Astrocyte (in vitro differentiated cells and primary cell): Measurements from ENCODE around the gene PIGN. TPM values are rescaled to one million over a fixed set of nuclear protein-coding genes. Genes with fewer than 3 reads are reported as not detected.

Source experiments
- DNase-seq: peaks from one replicate; pipeline ENCODE4 v3.0.0-alpha.2; 2010; ENCODE audit warnings: low read depth
- FAIRE-seq: peaks from 2 replicates; lab custom pipeline; 2011; peaks lifted over from hg19 to GRCh38; lab: Jason Lieb, UNC
- H2AFZ ChIP-seq: 2 replicates; pipeline ENCODE4 v1.6.0; 2012; ENCODE audit warnings: low read depth, low read length, inconsistent platforms
- H3K27ac ChIP-seq: 2 replicates; pipeline ENCODE4 v1.5.1; 2011; ENCODE audit warnings: low read depth, low read length, inconsistent platforms
- H3K27me3 ChIP-seq: 2 replicates; pipeline ENCODE4 v1.6.0; 2011; ENCODE audit warnings: low read length, inconsistent platforms; ENCODE audit not compliant: insufficient read depth
- H3K36me3 ChIP-seq: 2 replicates; pipeline ENCODE4 v1.5.1; 2011; ENCODE audit warnings: low read length, inconsistent platforms; ENCODE audit not compliant: insufficient read depth
- H3K4me1 ChIP-seq: 2 replicates; pipeline ENCODE4 v1.5.1; 2011; ENCODE audit warnings: low read length, inconsistent platforms; ENCODE audit not compliant: insufficient read depth
- H3K4me2 ChIP-seq: 2 replicates; pipeline ENCODE4 v1.6.0; 2012; ENCODE audit warnings: low read length, inconsistent platforms
- H3K4me3 ChIP-seq: 2 replicates; pipeline ENCODE4 v1.5.1; 2011; ENCODE audit warnings: low read depth, mild to moderate bottlenecking, low read length, inconsistent platforms; ENCODE audit not compliant: insufficient read depth
- H3K79me2 ChIP-seq: 2 replicates; pipeline ENCODE4 v1.6.0; 2012; ENCODE audit warnings: mild to moderate bottlenecking, low read length, inconsistent platforms; ENCODE audit not compliant: insufficient read depth
- H3K9ac ChIP-seq: 2 replicates; pipeline ENCODE4 v1.6.0; 2012; ENCODE audit warnings: mild to moderate bottlenecking, low read length, inconsistent platforms
- H3K9me3 ChIP-seq: 2 replicates; pipeline ENCODE4 v1.5.1; 2012; ENCODE audit warnings: low read depth, mild to moderate bottlenecking, low read length, inconsistent platforms; ENCODE audit not compliant: insufficient read depth
- H4K20me1 ChIP-seq: 2 replicates; pipeline ENCODE4 v1.6.0; 2012; ENCODE audit warnings: low read length, inconsistent platforms; ENCODE audit not compliant: insufficient read depth
- H3K27ac Mint-ChIP-seq: one replicate; pipeline ENCODE4 v1.8.0; 2021; ENCODE audit warnings: mild to moderate bottlenecking, mixed read lengths; ENCODE audit not compliant: unreplicated experiment
- H3K27me3 Mint-ChIP-seq: one replicate; pipeline ENCODE4 v1.8.0; 2021; ENCODE audit warnings: low read depth, mixed read lengths; ENCODE audit not compliant: unreplicated experiment
- H3K36me3 Mint-ChIP-seq: one replicate; pipeline ENCODE4 v1.8.0; 2021; ENCODE audit warnings: low read depth, mixed read lengths; ENCODE audit not compliant: unreplicated experiment
- H3K4me1 Mint-ChIP-seq: one replicate; pipeline ENCODE4 v1.8.0; 2021; ENCODE audit warnings: low read depth, mixed read lengths; ENCODE audit not compliant: unreplicated experiment
- H3K4me3 Mint-ChIP-seq: one replicate; pipeline ENCODE4 v1.8.0; 2021; ENCODE audit warnings: mild to moderate bottlenecking, moderate library complexity, mixed read lengths; ENCODE audit not compliant: unreplicated experiment
- H3K9me3 Mint-ChIP-seq: one replicate; pipeline ENCODE4 v1.8.0; 2021; ENCODE audit warnings: mild to moderate bottlenecking, mixed read lengths; ENCODE audit not compliant: unreplicated experiment
- CTCF ChIP-seq: IDR thresholded peaks from 2 replicates; pipeline ENCODE4 v1.5.1; 2011; ENCODE audit warnings: low read depth, mild to moderate bottlenecking, inconsistent platforms, low read length, moderate library complexity; ENCODE audit not compliant: insufficient read depth
- EZH2 ChIP-seq: IDR thresholded peaks from 2 replicates; pipeline ENCODE4 v1.6.1; 2012; ENCODE audit warnings: mild to moderate bottlenecking, low read length, inconsistent platforms; ENCODE audit not compliant: insufficient read depth
- total RNA-seq: library from RNA; stranded (reverse); gene quantifications from 2 replicates; pipeline ENCODE4 v1.2.1, GENCODE V29; 2021

Gene PIGN
- total RNA-seq, 1 donor from 2014 or later, result 20.0 TPM

GRCh38 chr18:62089174-62089573, 97.7 kb downstream of the PIGN start:
- TF ChIP-seq EZH2 (no peak), CTCF (no peak)
- Mint-ChIP-seq H3K27me3 (no peaks in the 10 kb centered on the region), H3K36me3 (peaks cover 4% of the 10 kb centered on the region), H3K4me3 (no peak overlapping the region), H3K9me3 (no peaks in the 10 kb centered on the region), H3K27ac (no peak overlapping the region), H3K4me1 (peaks cover 2% of the 10 kb centered on the region)
- FAIRE-seq, result no peak
- H3K4me2 ChIP-seq, result no peak overlapping the region
- no peak overlapping the region for H3K9ac ChIP-seq
- H3K27me3 ChIP-seq, result no peaks in the 10 kb centered on the region
- no peak overlapping the region for H2AFZ ChIP-seq
- H3K4me3 ChIP-seq, result no peak overlapping the region
- no peak overlapping the region for H3K27ac ChIP-seq
- no peaks in the 10 kb centered on the region for H3K9me3 ChIP-seq
- H3K4me1 ChIP-seq, result no peaks in the 10 kb centered on the region
- peaks cover 3% of the 10 kb centered on the region for H3K36me3 ChIP-seq
- H4K20me1 ChIP-seq, result no peaks in the 10 kb centered on the region
- DNase-seq, result no peak
- H3K79me2 ChIP-seq, result no peaks in the 10 kb centered on the region

- Mint-ChIP-seq H3K9me3 (no peaks in the 10 kb centered on the region), H3K27ac (no peak overlapping the region), H3K27me3 (no peaks in the 10 kb centered on the region), H3K4me1 (peaks cover 2% of the 10 kb centered on the region), H3K36me3 (peaks cover 4% of the 10 kb centered on the region), H3K4me3 (no peak overlapping the region)
- H3K9me3 ChIP-seq, result no peaks in the 10 kb centered on the region
- H3K4me1 ChIP-seq, result no peaks in the 10 kb centered on the region
- H3K4me2 ChIP-seq, result no peak overlapping the region
- peaks cover 3% of the 10 kb centered on the region for H3K36me3 ChIP-seq
- H4K20me1 ChIP-seq, result no peaks in the 10 kb centered on the region
- H2AFZ ChIP-seq, result no peak overlapping the region
- DNase-seq (peak; percentile 10), FAIRE-seq (no peak)
- H3K9ac ChIP-seq, result no peak overlapping the region
- no peak overlapping the region for H3K27ac ChIP-seq
- no peak overlapping the region for H3K4me3 ChIP-seq
- TF ChIP-seq EZH2, result no peak
- TF ChIP-seq CTCF, result no peak
- H3K79me2 ChIP-seq, result no peaks in the 10 kb centered on the region
- no peaks in the 10 kb centered on the region for H3K27me3 ChIP-seq
Measured at GRCh38 chr18:62088156-62088555, 98.7 kb downstream of the PIGN start.

- Histone ChIP-seq H3K36me3 (peaks cover 3% of the 10 kb centered on the region), H3K4me1 (no peaks in the 10 kb centered on the region), H3K4me2 (no peak overlapping the region), H4K20me1 (no peaks in the 10 kb centered on the region), H3K9ac (no peak overlapping the region), H3K9me3 (no peaks in the 10 kb centered on the region), H3K79me2 (no peaks in the 10 kb centered on the region), H2AFZ (no peak overlapping the region), H3K4me3 (no peak overlapping the region), H3K27me3 (no peaks in the 10 kb centered on the region), H3K27ac (no peak overlapping the region)
- FAIRE-seq (no peak), DNase-seq (no peak)
- Mint-ChIP-seq H3K27me3 (no peaks in the 10 kb centered on the region), H3K27ac (no peak overlapping the region), H3K9me3 (no peaks in the 10 kb centered on the region), H3K36me3 (peaks cover 6% of the 10 kb centered on the region), H3K4me1 (peaks cover 2% of the 10 kb centered on the region), H3K4me3 (no peak overlapping the region)
- TF ChIP-seq CTCF (no peak), EZH2 (no peak)
Measured at GRCh38 chr18:62085756-62086155, 101.1 kb downstream of the PIGN start.
